ENCODE data around the gene HOXD3. TPM values are rescaled to one million over a fixed set of nuclear protein-coding genes. Genes with fewer than 3 reads are reported as not detected.

HOXD3 gene
- total RNA-seq, 1 experiment from 2014 or later: not detected

GRCh38 chr2:176202491-176202890 is 45.4 kb downstream of the HOXD3 start:
- H3K9me3 Mint-ChIP-seq: no peaks in the 10 kb centered on the region
- no peak overlapping the region for H3K4me3 Mint-ChIP-seq
- H3K36me3 Mint-ChIP-seq: no peaks in the 10 kb centered on the region
- ChIA-PET CTCF (no interaction called here), POLR2A (no interaction called here)
- peaks cover 24% of the 10 kb centered on the region for H3K27me3 Mint-ChIP-seq (ENCODE audit: low read depth)
- no peak for DNase-seq (ENCODE audit: low spot score)
- no peak for TF ChIP-seq STAT6 (CRISPR knock-in tag; conservative IDR thresholded peaks at IDR 0.05; ENCODE audit: low read depth)
- TF ChIP-seq AR (CRISPR knock-in tag; IDR thresholded peaks at IDR 0.05): no peak
- no peak for TF ChIP-seq JUN (CRISPR knock-in tag; IDR thresholded peaks at IDR 0.05)
- no peak for TF ChIP-seq TEAD4 (CRISPR knock-in tag; IDR thresholded peaks at IDR 0.05)
- no peak for TF ChIP-seq E2F5 (CRISPR knock-in tag; IDR thresholded peaks at IDR 0.05)
- H3K27ac Mint-ChIP-seq: no peak overlapping the region
- no peaks in the 10 kb centered on the region for H3K4me1 Mint-ChIP-seq
- ATAC-seq: no peak

GRCh38 chr2:176205126-176205525 is 48.0 kb downstream of the HOXD3 start:
- DNase-seq (ENCODE audit: low spot score) (no peak), ATAC-seq (no peak)
- TF ChIP-seq MLX (CRISPR knock-in tag; IDR thresholded peaks at IDR 0.05) (no peak), AR (CRISPR knock-in tag; IDR thresholded peaks at IDR 0.05) (no peak)
- no peak overlapping the region for H3K27ac Mint-ChIP-seq
- H3K4me3 Mint-ChIP-seq: no peak overlapping the region
- peaks cover 18% of the 10 kb centered on the region for H3K27me3 Mint-ChIP-seq (ENCODE audit: low read depth)
- ChIA-PET CTCF (no interaction called here), POLR2A (no interaction called here)
- H3K36me3 Mint-ChIP-seq: no peaks in the 10 kb centered on the region
- no peaks in the 10 kb centered on the region for H3K9me3 Mint-ChIP-seq
- H3K4me1 Mint-ChIP-seq: no peaks in the 10 kb centered on the region

- POLR2A ChIA-PET: no interaction called here
- no peak for DNase-seq (ENCODE audit: low spot score)
- CTCF ChIA-PET: interaction anchor here (1.1 kb wide), 1 partner anchor 249 kb away, joined by 3 read pairs; no protein-coding TSS in a partner anchor
- Mint-ChIP-seq H3K27me3 (ENCODE audit: low read depth) (peaks cover 20% of the 10 kb centered on the region), H3K9me3 (no peaks in the 10 kb centered on the region; the same call in 1 of the 2 replicates), H3K4me1 (no peaks in the 10 kb centered on the region), H3K4me3 (no peak overlapping the region), H3K27ac (no peak overlapping the region), H3K36me3 (no peaks in the 10 kb centered on the region)
- ATAC-seq: no peak
- TF ChIP-seq NR1H2 (CRISPR knock-in tag; IDR thresholded peaks at IDR 0.05) (no peak), IRF2 (CRISPR knock-in tag; IDR thresholded peaks at IDR 0.05; ENCODE audit: borderline replicate concordance, low read depth) (no peak), PRRX2 (CRISPR knock-in tag; IDR thresholded peaks at IDR 0.05) (no peak), JAZF1 (CRISPR knock-in tag; IDR thresholded peaks at IDR 0.05) (no peak), FOXJ3 (CRISPR knock-in tag; IDR thresholded peaks at IDR 0.05; ENCODE audit: borderline replicate concordance) (no peak), CREB1 (CRISPR knock-in tag; IDR thresholded peaks at IDR 0.05) (no peak), RELA (CRISPR knock-in tag; IDR thresholded peaks at IDR 0.05; ENCODE audit: borderline replicate concordance) (no peak), PREB (CRISPR knock-in tag; IDR thresholded peaks at IDR 0.05; ENCODE audit: borderline replicate concordance) (no peak), NFYB (CRISPR knock-in tag; conservative IDR thresholded peaks at IDR 0.05; ENCODE audit: low read depth) (no peak), NFATC4 (CRISPR knock-in tag; IDR thresholded peaks at IDR 0.05) (no peak), ZSCAN18 (CRISPR knock-in tag; IDR thresholded peaks at IDR 0.05) (no peak), ATF3 (CRISPR knock-in tag; conservative IDR thresholded peaks at IDR 0.05) (no peak), KAT7 (CRISPR knock-in tag; IDR thresholded peaks at IDR 0.05; ENCODE audit: borderline replicate concordance) (no peak), NFE2L1 (CRISPR knock-in tag; IDR thresholded peaks at IDR 0.05) (no peak)
Measured at GRCh38 chr2:176206136-176206535, 49.0 kb downstream of the HOXD3 start.

All from WTC11 (cell line).